ENCODE data around the gene OSBPL2. TPM values are rescaled to one million over a fixed set of nuclear protein-coding genes. Genes with fewer than 3 reads are reported as not detected.

Gene OSBPL2
- total RNA-seq, 4 donors from 2014 or later, result 46.9 to 60.8 (median 50.8) TPM

- 81 to 83% methylated on average over 21 to 27 of the region's 29 CpGs for WGBS, 2 donors
- DNase-seq, result no peak
Observed at GRCh38 chr20:62215020-62215990, 23.0 kb upstream of the OSBPL2 start.

GRCh38 chr20:62215991-62216635, 22.2 kb upstream of the OSBPL2 start:
- no peaks in the 10 kb centered on the region for H3K36me3 ChIP-seq
- no peak overlapping the region for H3K4me3 ChIP-seq (replicated peaks in 1 of 3)
- no peak for DNase-seq
- intact Hi-C loops (cut with DNase I), result no loop called here
- H3K27me3 ChIP-seq, result peaks cover 8% of the 10 kb centered on the region
- peaks cover 5 to 13% of the 10 kb centered on the region in 2 donors for H3K4me1 ChIP-seq
- 75 to 83% methylated on average over 18 to 39 of the region's 40 CpGs for WGBS, 2 donors
- no peaks in the 10 kb centered on the region for H3K9me3 ChIP-seq
- H3K27ac ChIP-seq, result no peak overlapping the region
- TF ChIP-seq CTCF (IDR thresholded peaks at IDR 0.05) (no peak), POLR2A (IDR thresholded peaks at IDR 0.05) (no peak)

More at GRCh38 chr20:62215020-62215990, 23.0 kb upstream of the OSBPL2 start:
- Histone ChIP-seq H3K36me3 (no peaks in the 10 kb centered on the region), H3K4me3 (replicated peaks in 1 of 3) (no peak overlapping the region), H3K27ac (no peak overlapping the region), H3K4me1 (peaks cover 0 to 8% of the 10 kb centered on the region in 2 donors), H3K27me3 (peaks cover 8% of the 10 kb centered on the region), H3K9me3 (no peaks in the 10 kb centered on the region)
- intact Hi-C loops (cut with DNase I), result no loop called here
- TF ChIP-seq CTCF (IDR thresholded peaks at IDR 0.05), result no peak
- no peak for TF ChIP-seq POLR2A (IDR thresholded peaks at IDR 0.05)

GRCh38 chr20:62216636-62217566, 21.4 kb upstream of the OSBPL2 start:
- peaks cover 8% of the 10 kb centered on the region for H3K27me3 ChIP-seq
- no peak overlapping the region for H3K27ac ChIP-seq
- intact Hi-C loops (cut with DNase I), result no loop called here
- WGBS, 2 donors, result 75 to 77% methylated on average over 21 to 24 of the region's 26 CpGs
- no peak overlapping the region for H3K4me3 ChIP-seq (replicated peaks in 1 of 3)
- no peaks in the 10 kb centered on the region for H3K9me3 ChIP-seq
- H3K4me1 ChIP-seq, result peaks cover 5 to 13% of the 10 kb centered on the region in 2 donors
- no peaks in the 10 kb centered on the region for H3K36me3 ChIP-seq
- no peak for DNase-seq
- no peak for TF ChIP-seq POLR2A (IDR thresholded peaks at IDR 0.05)
- TF ChIP-seq CTCF (IDR thresholded peaks at IDR 0.05), result no peak

- WGBS, 2 donors, result 57 to 63% methylated on average over 19 to 24 of the region's 38 CpGs
- intact Hi-C loops (cut with DNase I), result no loop called here
- Histone ChIP-seq H3K4me1 (peaks cover 5 to 13% of the 10 kb centered on the region in 2 donors), H3K27ac (no peak overlapping the region), H3K27me3 (peaks cover 8% of the 10 kb centered on the region), H3K36me3 (no peaks in the 10 kb centered on the region), H3K4me3 (replicated peaks in 1 of 3) (no peak overlapping the region), H3K9me3 (no peaks in the 10 kb centered on the region)
- TF ChIP-seq POLR2A (IDR thresholded peaks at IDR 0.05), result no peak
- TF ChIP-seq CTCF (IDR thresholded peaks at IDR 0.05), result no peak
- no peak for DNase-seq
Observed at GRCh38 chr20:62217913-62218773, 20.2 kb upstream of the OSBPL2 start.
